HG02798 (cell line): ENCODE measurements around the gene PLEKHA7.
A peak's percentile ranks its signal among the peaks of the same experiment; 100 is the strongest.

Source experiments
- ATAC-seq: cut with Tn5 transposase; IDR thresholded peaks from one replicate; pipeline ENCODE4 v1.9.1; 2021; ENCODE audit warnings: mild to moderate bottlenecking; ENCODE audit not compliant: unreplicated experiment, poor library complexity

Gene PLEKHA7

DNA sequence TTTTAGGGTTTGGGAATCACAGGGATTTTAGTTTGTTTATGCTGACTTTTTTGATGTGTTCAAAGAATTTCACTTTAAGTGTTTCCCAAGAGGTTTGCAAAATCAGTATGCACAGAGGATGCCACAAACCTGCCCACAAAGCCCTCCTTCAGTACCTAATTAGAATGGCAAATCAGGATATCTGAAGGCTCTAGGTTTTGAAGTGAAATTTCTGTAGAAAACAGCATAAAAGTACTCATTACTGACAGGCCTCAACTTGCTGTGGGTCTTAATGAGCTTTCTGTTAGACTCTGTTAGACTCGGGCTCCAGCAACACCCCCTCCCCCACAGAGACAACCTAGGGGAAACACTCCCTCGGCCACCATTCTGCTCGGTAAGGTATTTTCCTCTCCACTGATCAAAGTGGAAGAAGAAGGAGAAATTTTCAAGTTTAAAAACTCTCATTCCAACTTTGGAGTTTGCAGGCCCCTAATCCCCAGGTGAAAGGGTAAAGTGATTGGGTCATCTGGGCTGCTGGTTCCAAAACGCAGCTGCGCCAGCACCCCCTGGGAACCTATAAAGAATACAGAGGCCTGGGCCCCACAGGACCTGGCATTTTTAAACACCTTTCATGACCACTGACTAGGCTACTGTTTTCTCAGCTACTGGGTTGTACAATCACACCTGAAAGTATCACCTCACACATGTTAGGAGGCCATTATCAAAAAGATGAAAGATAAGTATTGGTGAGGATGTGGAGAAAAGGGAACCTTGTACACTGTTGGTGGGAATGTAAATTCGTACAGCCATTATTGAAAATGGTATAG, 67.5 kb downstream of the PLEKHA7 start:
- peak; percentile 83 for ATAC-seq

DNA sequence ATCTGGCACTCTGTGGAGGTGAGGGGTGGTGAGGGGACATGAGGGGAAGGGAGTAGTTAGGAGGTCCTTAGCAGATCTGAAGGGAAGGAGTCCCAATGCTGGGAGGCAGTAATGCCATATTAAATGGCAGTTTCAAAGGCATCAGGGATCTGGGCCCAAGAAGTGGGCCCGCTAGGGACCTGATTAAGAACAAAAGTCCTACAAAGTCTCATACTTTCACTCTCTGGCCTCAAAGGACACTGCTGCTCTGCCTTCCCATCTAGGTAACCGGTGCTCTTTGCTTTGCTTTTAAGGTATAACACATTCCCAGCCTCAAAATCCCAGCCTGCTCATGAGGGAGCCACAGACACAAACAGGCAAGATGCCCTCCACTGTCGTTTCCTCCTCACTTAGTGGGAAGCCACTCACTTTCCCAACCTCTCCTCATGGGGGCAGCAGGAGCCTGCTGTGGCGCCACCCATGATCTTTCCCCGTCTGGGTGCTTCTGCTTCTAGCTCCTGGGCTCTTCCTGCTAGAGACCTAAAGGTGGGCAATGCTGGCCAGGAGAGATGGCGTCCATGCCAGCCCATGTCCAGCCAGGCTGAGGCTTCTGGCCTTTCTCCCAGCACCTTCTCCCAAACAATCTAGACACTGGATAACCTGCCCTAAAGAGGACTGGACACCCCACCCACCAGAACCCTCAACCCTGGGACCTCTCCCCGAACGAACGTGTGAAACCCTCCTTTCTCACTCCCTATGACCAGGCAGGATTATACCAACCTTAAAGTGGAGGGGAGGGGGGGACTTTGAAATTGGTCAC, 68.3 kb downstream of the PLEKHA7 start:
- peak; percentile 69 for ATAC-seq

DNA sequence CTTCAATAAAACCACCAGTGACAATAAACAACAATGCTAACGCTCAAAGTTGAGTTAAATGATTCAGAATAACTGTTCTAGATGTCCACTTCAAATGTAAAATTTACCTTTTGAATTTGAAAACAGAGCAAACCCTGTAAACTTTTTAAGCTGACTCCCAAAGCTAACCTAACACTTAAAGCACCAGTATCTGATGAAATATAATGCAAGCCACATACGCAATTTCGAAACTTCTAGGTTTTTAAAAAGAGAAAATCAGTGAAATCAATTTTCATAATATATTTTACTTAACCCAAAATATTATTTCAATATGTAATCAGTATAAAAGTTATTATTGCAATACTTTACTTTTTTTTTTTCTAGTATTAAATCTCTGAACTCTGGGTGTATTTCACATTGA, 71.3 kb downstream of the PLEKHA7 start:
- ATAC-seq, result no peak

DNA sequence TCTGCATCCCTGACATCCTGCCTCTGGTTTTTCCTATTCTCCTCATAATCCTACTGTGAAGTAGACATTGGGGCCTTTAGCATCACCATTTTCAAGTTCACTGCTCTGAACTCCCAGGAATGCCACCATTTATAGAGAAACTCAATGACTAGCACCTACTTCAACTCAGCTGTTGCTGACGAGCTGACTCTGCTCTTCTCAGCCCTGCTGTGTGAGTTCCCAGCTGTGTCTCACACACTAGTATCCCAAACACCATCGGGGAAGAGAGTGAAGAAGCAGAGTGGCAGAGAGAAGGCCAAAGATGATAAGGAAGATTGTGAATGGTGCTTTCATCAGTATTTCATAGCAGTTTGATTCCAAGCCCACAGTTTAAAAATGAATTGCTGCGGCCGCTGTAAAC, 71.9 kb downstream of the PLEKHA7 start:
- ATAC-seq, result no peak

DNA sequence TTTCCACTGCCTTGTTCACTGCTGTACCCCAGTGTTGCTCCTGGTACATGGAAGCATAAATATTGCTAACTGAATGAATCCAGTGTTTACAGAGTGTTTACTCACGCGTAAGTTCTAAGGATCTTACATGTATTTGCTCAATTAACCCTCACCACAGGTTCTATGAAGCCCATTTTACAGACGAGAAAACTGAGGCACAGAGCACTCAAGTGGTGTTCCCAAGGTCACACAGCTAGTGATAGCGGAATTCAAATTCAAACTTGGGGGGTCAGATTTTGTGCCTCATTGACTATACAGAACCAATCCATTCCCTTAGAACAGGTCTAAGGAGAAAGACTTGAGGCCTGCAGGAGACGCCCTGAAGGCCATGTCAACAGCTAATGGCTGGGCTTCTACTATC, 72.3 kb downstream of the PLEKHA7 start:
- no peak for ATAC-seq

- ATAC-seq, result no peak
These were observed 76.2 kb downstream of the PLEKHA7 start for GRCh38 chr11:16938061-16938460.

GRCh38 chr11:16936643-16937042, 77.6 kb downstream of the PLEKHA7 start:
- no peak for ATAC-seq

DNA sequence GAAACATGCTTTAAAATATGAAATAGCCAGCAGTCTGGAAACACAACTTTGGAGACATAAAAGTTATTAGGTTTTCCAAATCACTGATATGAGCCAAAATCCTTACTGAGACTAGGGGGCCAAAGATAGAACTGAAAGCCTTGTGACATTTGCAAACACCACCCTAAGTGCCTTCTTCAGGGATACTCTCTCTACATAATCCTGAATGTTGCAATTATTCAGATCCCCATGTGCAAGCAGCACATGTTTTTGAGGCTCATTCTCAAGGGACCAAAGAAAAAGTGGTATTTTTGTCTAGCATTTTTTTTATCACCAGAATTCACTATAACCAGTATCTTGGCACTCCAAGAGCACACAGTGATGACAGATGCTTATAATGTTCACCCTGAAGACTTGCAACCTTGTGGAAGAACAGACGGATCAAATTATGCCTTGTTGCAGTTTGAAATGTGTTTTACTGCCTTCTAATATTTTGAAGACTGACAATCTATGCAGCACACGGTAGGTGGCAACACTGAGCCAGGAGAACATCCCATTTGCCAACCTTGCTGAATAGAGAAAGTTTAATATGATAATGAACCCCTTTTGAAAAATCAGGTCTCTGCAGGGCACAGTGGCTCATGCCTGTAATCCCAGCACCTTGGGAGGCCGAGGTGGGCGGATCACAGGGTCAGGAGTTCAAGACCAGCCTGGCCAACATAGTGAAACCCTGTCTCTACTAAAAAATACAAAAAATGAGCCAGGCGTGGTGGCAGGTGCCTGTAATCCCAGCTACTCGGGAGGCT, 78.5 kb downstream of the PLEKHA7 start:
- no peak for ATAC-seq

DNA sequence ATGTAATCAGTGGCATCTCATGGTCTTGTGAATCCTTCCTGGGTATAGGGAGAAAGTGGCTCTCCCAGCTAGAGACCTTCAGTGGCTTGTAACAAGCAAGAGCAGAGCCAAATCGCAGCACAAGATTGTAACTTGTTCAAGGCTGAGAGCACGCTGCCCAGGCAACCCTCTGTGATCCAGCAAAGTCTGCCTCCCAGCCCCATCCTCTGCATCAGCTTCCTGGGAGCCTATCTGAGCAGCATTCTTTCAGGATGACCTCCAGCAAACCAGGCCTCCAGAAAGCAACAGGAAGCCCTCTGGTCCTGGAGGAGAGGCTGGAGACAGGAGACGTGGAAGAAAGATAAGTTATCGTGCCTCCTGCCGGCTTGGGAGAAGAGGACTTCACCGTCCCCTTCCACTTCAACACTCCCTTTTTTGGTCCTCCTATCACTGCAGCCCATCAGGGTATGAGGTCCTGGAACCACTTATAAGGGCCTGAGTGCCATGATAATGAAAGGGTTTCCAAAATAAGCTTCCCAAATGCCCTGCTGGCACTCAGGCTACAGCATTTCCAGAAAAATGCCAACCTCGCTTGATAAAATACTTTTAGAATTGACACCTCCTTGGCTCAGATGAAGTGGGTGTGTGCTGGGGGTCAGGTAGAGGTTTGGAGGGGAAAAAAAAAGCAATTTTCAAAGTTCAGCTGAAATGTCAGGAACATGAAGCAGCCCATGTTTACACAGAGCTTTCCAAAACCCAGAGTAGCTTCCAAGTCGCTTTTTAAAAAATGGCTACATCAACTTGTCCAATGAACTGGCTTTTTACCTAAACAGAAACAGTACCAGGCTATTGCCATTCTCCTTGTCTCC, 80.2 kb downstream of the PLEKHA7 start:
- ATAC-seq, result no peak

- no peak for ATAC-seq
These were observed 80.9 kb downstream of the PLEKHA7 start for GRCh38 chr11:16933291-16933690.

- ATAC-seq, result no peak
These were observed 86.2 kb downstream of the PLEKHA7 start for GRCh38 chr11:16928044-16928443.

- ATAC-seq, result no peak
These were observed 87.2 kb downstream of the PLEKHA7 start for GRCh38 chr11:16926883-16927626.

- ATAC-seq, result no peak
These were observed 88.6 kb downstream of the PLEKHA7 start for GRCh38 chr11:16925561-16926065.

- ATAC-seq, result peak; percentile 24
These were observed 89.2 kb downstream of the PLEKHA7 start for GRCh38 chr11:16924826-16925560.

GRCh38 chr11:16924462-16924825, 89.8 kb downstream of the PLEKHA7 start:
- ATAC-seq, result peak; percentile 50

- peak; percentile 42 for ATAC-seq
These were observed 90.2 kb downstream of the PLEKHA7 start for GRCh38 chr11:16923987-16924386.

- ATAC-seq, result no peak
These were observed 92.5 kb downstream of the PLEKHA7 start for GRCh38 chr11:16921668-16922067.

DNA sequence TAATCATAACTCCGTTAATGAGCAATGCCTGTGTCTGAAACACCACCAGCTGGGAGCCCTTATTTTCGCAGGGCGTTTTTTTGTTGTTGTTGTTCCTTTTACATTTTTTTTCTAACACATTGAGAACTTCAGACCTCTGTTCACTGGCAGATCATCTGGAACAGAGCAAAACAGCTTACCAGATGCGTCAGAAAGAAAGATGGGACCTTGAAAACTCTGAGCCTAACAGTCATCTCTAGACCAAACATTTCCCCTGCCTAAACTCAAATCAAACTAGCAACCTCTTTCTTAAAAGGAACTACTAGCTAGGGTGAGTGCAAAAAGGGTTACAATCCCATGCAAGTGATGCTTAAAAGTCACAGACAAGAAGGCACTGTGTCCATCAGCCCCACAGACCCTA, 93.2 kb downstream of the PLEKHA7 start:
- ATAC-seq, result peak; percentile 35
